22Rv1 (cell line): ENCODE measurements around the gene ARID3A.
A peak's percentile ranks its signal among the peaks of the same experiment; 100 is the strongest.

Experiments
- H3K27ac ChIP-seq: fragments of 450-650 bp; 2 replicates; pipeline ENCODE4 v1.5.1; 2017
- CTCF ChIP-seq: fragments of 450-650 bp; IDR thresholded peaks from 2 replicates; pipeline ENCODE4 v1.5.1; 2017; ENCODE audit warnings: mild to moderate bottlenecking
- ZFX ChIP-seq: fragments of 450-650 bp; IDR thresholded peaks from 2 replicates; pipeline ENCODE4 v1.6.1; 2017; ENCODE audit warnings: antibody characterized with exemption, borderline replicate concordance

Gene ARID3A

GRCh38 chr19:925087-925525, 729 bp upstream of the ARID3A start:
- TF ChIP-seq CTCF (no peak), ZFX (no peak)
- peak overlapping the region; percentile 80 for H3K27ac ChIP-seq

GRCh38 chr19:926323-926588, 421 bp downstream of the ARID3A start:
- TF ChIP-seq CTCF (no peak), ZFX (no peak)
- peak overlapping the region; percentile 80 for H3K27ac ChIP-seq

GRCh38 chr19:926589-927350, 935 bp downstream of the ARID3A start:
- H3K27ac ChIP-seq = peak overlapping the region; percentile 80
- TF ChIP-seq ZFX = no peak
- TF ChIP-seq CTCF = no peak

GRCh38 chr19:927351-927779, 1.5 kb downstream of the ARID3A start:
- no peak for TF ChIP-seq ZFX
- no peak for TF ChIP-seq CTCF
- no peak overlapping the region for H3K27ac ChIP-seq

GRCh38 chr19:927780-928401, 2.1 kb downstream of the ARID3A start:
- TF ChIP-seq ZFX = no peak
- TF ChIP-seq CTCF = no peak
- H3K27ac ChIP-seq = 0 out of 2 replicates have a peak overlapping the region, but pooled peaks have one; percentile 36

- no peak for TF ChIP-seq CTCF
- TF ChIP-seq ZFX = no peak
- peak overlapping the region; percentile 36; the same call in 1 of the 2 replicates for H3K27ac ChIP-seq
Observed at GRCh38 chr19:928471-929202, 2.8 kb downstream of the ARID3A start.
